ENCODE data around the gene MYL6B.
A peak's percentile ranks its signal among the peaks of the same experiment; 100 is the strongest.
"Not testable (repeated sequence)": the region's sequence is repeated elsewhere in the genome, so short reads cannot be mapped to it uniquely, and the experiment has no call there.

MYL6B gene

GRCh38 chr12:56154246-56154771 lies 1.9 kb downstream of the MYL6B start:
- DNase-seq: no peak

GRCh38 chr12:56154818-56155217 lies 2.4 kb downstream of the MYL6B start:
- DNase-seq: no peak

GRCh38 chr12:56155256-56155845 lies 3.0 kb downstream of the MYL6B start:
- DNase-seq: no peak

- DNase-seq: not testable (repeated sequence)
These were observed 4.2 kb downstream of the MYL6B start for GRCh38 chr12:56156464-56157200.

- peak; percentile 85 for DNase-seq
These were observed 5.0 kb downstream of the MYL6B start for GRCh38 chr12:56157201-56158028.

- peak; percentile 97 for DNase-seq
These were observed 5.9 kb downstream of the MYL6B start, which contains the start of gene MYL6 for GRCh38 chr12:56158029-56158925. Gene MYL6 (plus strand): TSS chr12:56158359. CDS start chr12:56158402, 43 bp downstream.

- peak; percentile 76 for DNase-seq
These were observed 6.6 kb downstream of the MYL6B start for GRCh38 chr12:56158926-56159461.

- no peak for DNase-seq
These were observed 7.2 kb downstream of the MYL6B start for GRCh38 chr12:56159482-56160192.

GRCh38 chr12:56160193-56160763 lies 7.9 kb downstream of the MYL6B start:
- no peak for DNase-seq

GRCh38 chr12:56160894-56161689 lies 8.7 kb downstream of the MYL6B start:
- no peak for DNase-seq

GRCh38 chr12:56161690-56162351 lies 9.4 kb downstream of the MYL6B start:
- DNase-seq: no peak

GRCh38 chr12:56162468-56163290 lies 10.3 kb downstream of the MYL6B start:
- no peak for DNase-seq

- no peak for DNase-seq
These were observed 11.4 kb downstream of the MYL6B start for GRCh38 chr12:56163533-56164344.

GRCh38 chr12:56164345-56164729 lies 11.9 kb downstream of the MYL6B start:
- no peak for DNase-seq

- no peak for DNase-seq
These were observed 13.0 kb downstream of the MYL6B start for GRCh38 chr12:56165369-56165768.

GRCh38 chr12:56169229-56169759 lies 16.9 kb downstream of the MYL6B start:
- no peak for DNase-seq

GRCh38 chr12:56172839-56173238 lies 20.5 kb downstream of the MYL6B start:
- DNase-seq: no peak
